Endothelial cell of umbilical vein (primary cell): ENCODE results near the gene KCTD19.

Experiments used
- EZH2 ChIP-seq: IDR thresholded peaks from 2 replicates; pipeline ENCODE4 v1.6.1; 2012; ENCODE audit warnings: borderline replicate concordance, low read depth, mild to moderate bottlenecking, moderate library complexity, low read length, inconsistent platforms; ENCODE audit not compliant: severe bottlenecking
- JUN ChIP-seq: IDR thresholded peaks from 2 replicates; pipeline ENCODE4 v1.6.1; 2011; ENCODE audit warnings: borderline replicate concordance, low read depth; ENCODE audit not compliant: insufficient read length, insufficient read depth
- POLR2A ChIP-seq: IDR thresholded peaks from 2 replicates; pipeline ENCODE4 v1.6.1; 2012; ENCODE audit warnings: low read depth, mild to moderate bottlenecking, control low read depth, low read length
- TF ChIP-seq, protein P1 (sequence below), 2 donors: IDR thresholded peaks; 1 replicate in 1 of 2; 2 replicates in 1 of 2; pipeline ENCODE4 v1.5.1; 2011; ENCODE audit warnings: low read length in 2 of 2, mild to moderate bottlenecking in 2 of 2, moderate library complexity in 2 of 2, control low read depth in 1 of 2, inconsistent platforms in 1 of 2, low read depth in 1 of 2; ENCODE audit not compliant: insufficient read depth in 1 of 2; ENCODE audit errors: extremely low read depth in 1 of 2

DNA sequence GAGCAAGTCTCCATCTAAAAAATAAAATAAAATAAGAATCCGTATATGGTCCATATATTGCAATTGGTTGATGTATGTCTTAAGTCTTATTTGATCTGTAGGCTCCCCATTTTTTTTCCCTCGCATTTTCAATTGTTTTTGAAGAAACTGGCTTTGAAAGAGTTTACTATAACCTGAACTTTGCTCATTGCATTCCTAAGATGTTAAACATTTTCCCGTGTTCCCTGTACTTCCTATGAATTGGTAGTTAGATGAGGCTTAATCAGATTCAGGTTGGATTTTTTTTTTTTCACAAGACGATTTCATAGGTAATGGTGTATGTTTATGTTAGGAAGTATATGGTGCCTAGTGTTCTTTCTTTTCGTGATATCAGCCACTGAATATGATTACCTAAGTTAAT, 3.4 kb upstream of the KCTD19 start:
- TF ChIP-seq, protein P1, sequence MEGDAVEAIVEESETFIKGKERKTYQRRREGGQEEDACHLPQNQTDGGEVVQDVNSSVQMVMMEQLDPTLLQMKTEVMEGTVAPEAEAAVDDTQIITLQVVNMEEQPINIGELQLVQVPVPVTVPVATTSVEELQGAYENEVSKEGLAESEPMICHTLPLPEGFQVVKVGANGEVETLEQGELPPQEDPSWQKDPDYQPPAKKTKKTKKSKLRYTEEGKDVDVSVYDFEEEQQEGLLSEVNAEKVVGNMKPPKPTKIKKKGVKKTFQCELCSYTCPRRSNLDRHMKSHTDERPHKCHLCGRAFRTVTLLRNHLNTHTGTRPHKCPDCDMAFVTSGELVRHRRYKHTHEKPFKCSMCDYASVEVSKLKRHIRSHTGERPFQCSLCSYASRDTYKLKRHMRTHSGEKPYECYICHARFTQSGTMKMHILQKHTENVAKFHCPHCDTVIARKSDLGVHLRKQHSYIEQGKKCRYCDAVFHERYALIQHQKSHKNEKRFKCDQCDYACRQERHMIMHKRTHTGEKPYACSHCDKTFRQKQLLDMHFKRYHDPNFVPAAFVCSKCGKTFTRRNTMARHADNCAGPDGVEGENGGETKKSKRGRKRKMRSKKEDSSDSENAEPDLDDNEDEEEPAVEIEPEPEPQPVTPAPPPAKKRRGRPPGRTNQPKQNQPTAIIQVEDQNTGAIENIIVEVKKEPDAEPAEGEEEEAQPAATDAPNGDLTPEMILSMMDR (IDR thresholded peaks at IDR 0.05; ENCODE audit: extremely low read depth in 1 of 2, insufficient read depth in 1 of 2, low read depth in 1 of 2, low read length in 2 of 2): no peak
- TF ChIP-seq POLR2A: no peak
- TF ChIP-seq JUN: no peak
- TF ChIP-seq EZH2: no peak
